GM20000 (cell line): ENCODE measurements around the gene DPF3.

Source experiments
- DNase-seq: peaks from one replicate; pipeline ENCODE4 v3.0.0; 2012; ENCODE audit warnings: low spot score
- CTCF ChIP-seq: IDR thresholded peaks from 2 replicates; pipeline ENCODE4 v1.5.1; 2012; ENCODE audit warnings: mild to moderate bottlenecking, control low read depth; ENCODE audit errors: extremely low read depth, missing control alignments

Gene DPF3

GRCh38 chr14:72904218-72904617 lies 10.3 kb upstream of the DPF3 start:
- no peak for TF ChIP-seq CTCF
- no peak for DNase-seq

- no peak for TF ChIP-seq CTCF
- no peak for DNase-seq
Observed at GRCh38 chr14:72903716-72904115, 9.8 kb upstream of the DPF3 start.

GRCh38 chr14:72902801-72903530 lies 9.1 kb upstream of the DPF3 start:
- DNase-seq: no peak
- no peak for TF ChIP-seq CTCF

GRCh38 chr14:72901361-72901760 lies 7.5 kb upstream of the DPF3 start:
- no peak for DNase-seq
- no peak for TF ChIP-seq CTCF

GRCh38 chr14:72898448-72898847 lies 4.5 kb upstream of the DPF3 start:
- TF ChIP-seq CTCF: no peak
- no peak for DNase-seq

GRCh38 chr14:72894623-72895378 lies 900 bp upstream of the DPF3 start:
- DNase-seq: no peak
- no peak for TF ChIP-seq CTCF

- no peak for TF ChIP-seq CTCF
- DNase-seq: no peak
Observed at GRCh38 chr14:72894323-72894622, 372 bp upstream of the DPF3 start.
